ENCODE results near the gene ADIPOR2. TPM values are rescaled to one million over a fixed set of nuclear protein-coding genes. Genes with fewer than 3 reads are reported as not detected.

Gene ADIPOR2
- total RNA-seq, 1 experiment from 2014 or later: 46.7 TPM

DNA sequence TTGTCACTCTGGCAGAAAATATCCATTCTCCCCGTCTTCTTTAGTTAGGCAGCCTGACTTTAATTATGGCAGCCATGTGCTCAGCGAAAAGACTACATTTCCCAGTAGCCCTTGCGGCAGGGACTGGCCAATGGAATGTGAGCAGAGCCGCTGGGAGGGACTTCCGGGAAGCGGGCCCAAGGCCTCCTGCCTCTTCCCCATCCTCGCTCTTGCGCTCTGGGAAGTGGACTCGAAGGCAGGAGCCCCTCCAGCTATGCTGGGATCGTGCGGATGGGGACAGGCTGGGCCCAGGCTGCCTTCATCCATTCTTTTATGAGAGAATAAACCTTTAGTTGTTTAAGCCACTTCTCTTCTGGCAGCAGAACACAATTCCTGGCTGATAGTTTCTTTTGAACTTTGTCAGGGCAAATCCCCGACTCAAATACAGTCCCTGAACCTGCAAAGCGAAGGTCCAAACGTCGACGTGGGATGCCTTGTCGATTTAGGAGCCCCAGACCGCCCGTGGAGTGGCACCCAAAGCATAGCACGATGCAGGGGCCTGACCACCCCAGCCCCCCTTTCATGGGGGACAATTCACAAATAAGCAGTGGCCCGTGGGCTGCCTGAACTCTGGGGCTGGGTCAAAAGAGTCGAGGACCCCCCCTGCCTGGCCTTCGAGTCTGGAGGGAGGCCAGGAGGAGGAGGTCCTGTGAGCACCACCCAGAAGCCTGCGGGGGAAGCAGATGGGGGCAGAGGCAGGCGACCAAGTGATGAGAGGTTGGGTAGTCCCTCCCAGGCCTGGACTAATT lies 113.9 kb downstream of the ADIPOR2 start:
- DNase-seq (ENCODE audit: low spot score): peak; percentile 91
- in situ Hi-C loops (cut with HindIII; ENCODE audit: low sequenced_read_pairs): no loop called here

- peak; percentile 93 for DNase-seq (ENCODE audit: low spot score)
- in situ Hi-C loops (cut with HindIII; ENCODE audit: low sequenced_read_pairs): no loop called here
These were observed 114.7 kb downstream of the ADIPOR2 start for GRCh38 chr12:1805441-1806081.

GRCh38 chr12:1806301-1807086 lies 115.6 kb downstream of the ADIPOR2 start:
- in situ Hi-C loops (cut with HindIII; ENCODE audit: low sequenced_read_pairs): no loop called here
- peak; percentile 40 for DNase-seq (ENCODE audit: low spot score)

GRCh38 chr12:1807087-1807860 lies 116.4 kb downstream of the ADIPOR2 start:
- in situ Hi-C loops (cut with HindIII; ENCODE audit: low sequenced_read_pairs): no loop called here
- peak; percentile 21 for DNase-seq (ENCODE audit: low spot score)

GRCh38 chr12:1808036-1808797 lies 117.3 kb downstream of the ADIPOR2 start:
- no peak for DNase-seq (ENCODE audit: low spot score)
- in situ Hi-C loops (cut with HindIII; ENCODE audit: low sequenced_read_pairs): no loop called here

- in situ Hi-C loops (cut with HindIII; ENCODE audit: low sequenced_read_pairs): no loop called here
- no peak for DNase-seq (ENCODE audit: low spot score)
These were observed 118.1 kb downstream of the ADIPOR2 start for GRCh38 chr12:1808798-1809480.

DNA sequence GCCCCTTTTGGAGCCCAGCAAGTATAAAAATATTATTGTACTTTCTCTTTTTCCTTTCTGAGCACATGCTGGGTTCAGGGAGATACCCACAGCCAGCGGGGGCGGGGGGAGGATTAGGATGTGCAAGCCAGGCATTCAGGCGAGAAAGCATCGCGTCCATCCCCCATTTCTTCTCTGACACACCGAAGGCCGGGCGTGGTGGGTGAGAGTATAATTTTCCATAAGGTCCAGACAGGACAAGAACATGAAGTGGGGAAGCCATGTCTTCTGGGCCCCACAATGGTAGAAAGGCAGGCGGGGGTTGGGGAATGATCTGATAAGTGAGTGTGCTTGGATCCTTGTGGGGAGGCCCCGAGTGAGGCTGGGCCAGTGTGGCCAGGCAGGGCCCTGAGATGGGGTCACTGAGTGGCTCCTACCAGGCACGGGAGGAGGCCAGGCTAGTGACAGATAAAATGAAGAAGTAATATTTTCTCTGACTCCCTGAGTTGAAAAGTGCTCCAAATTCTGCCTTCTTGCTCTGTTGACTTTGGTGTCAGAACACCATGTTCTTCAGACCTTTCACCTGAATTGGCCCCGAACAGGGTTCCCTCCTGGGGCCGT lies 118.8 kb downstream of the ADIPOR2 start:
- in situ Hi-C loops (cut with HindIII; ENCODE audit: low sequenced_read_pairs): no loop called here
- DNase-seq (ENCODE audit: low spot score): no peak

- DNase-seq (ENCODE audit: low spot score): no peak
- in situ Hi-C loops (cut with HindIII; ENCODE audit: low sequenced_read_pairs): no loop called here
These were observed 119.5 kb downstream of the ADIPOR2 start for GRCh38 chr12:1810201-1810930.

DNA sequence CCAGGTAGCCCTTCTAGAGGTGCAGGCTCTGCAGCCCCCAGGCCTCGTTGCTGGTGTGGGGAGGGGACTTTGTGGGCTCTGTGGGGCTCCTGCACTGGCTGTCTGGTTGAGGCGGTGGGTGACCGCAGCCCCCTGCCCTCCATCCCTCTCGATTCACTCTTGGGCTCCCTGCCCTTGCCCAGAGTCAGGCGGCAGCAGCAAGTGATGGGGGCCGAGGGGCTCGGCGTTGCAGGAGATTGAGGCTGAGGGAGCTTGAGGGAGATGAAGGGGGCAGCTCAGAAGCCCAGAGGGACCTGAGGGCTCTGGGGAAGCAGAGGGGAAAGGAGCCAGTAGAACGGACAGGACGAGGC lies 120.0 kb downstream of the ADIPOR2 start:
- in situ Hi-C loops (cut with HindIII; ENCODE audit: low sequenced_read_pairs): no loop called here

DNA sequence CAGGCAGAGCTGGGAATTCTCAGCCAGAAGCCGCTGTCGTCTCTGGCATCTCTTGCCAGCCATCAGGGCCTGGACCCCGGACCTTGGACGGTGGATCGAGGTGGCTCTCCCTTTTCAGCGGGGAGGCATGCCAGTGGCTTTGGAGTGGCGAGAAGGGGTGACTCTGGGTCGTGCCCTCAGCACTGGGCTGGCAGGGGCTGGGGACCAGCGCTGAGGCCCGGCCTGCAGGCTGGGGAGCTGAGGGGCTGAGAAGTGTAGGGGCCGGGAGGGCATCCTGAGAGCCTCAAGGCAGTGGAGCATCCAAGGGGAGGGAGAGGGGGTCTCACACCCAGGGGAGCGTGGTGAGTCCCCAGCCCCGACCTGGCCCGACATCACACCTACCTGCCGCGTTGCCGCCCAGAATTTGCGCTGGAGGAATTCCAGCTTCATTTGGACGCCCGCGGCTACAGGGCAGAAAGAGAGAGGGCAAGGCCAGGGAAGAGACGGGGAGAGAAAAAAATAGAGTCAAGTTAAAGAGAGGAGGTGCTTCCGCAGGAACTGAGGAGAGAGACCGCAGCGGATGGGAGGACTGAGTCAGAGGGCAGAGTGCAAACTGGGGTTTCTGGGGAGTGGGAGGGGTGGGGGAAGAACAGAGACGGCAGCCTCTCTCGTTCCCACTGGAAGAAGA lies 120.5 kb downstream of the ADIPOR2 start:
- in situ Hi-C loops (cut with HindIII; ENCODE audit: low sequenced_read_pairs): no loop called here
- no peak for DNase-seq (ENCODE audit: low spot score)

More for the DNA sequence above, 120.0 kb downstream of the ADIPOR2 start:
- DNase-seq (ENCODE audit: low spot score): no peak

- DNase-seq (ENCODE audit: low spot score): no peak
These were observed 121.0 kb downstream of the ADIPOR2 start for GRCh38 chr12:1811948-1812291.

GRCh38 chr12:1812650-1813302 lies 121.9 kb downstream of the ADIPOR2 start:
- in situ Hi-C loops (cut with HindIII; ENCODE audit: low sequenced_read_pairs): no loop called here
- DNase-seq (ENCODE audit: low spot score): no peak

More at GRCh38 chr12:1811948-1812291, 121.0 kb downstream of the ADIPOR2 start:
- in situ Hi-C loops (cut with HindIII; ENCODE audit: low sequenced_read_pairs): no loop called here

GRCh38 chr12:1814266-1814665 lies 123.4 kb downstream of the ADIPOR2 start:
- in situ Hi-C loops (cut with HindIII; ENCODE audit: low sequenced_read_pairs): no loop called here
- no peak for DNase-seq (ENCODE audit: low spot score)

- DNase-seq (ENCODE audit: low spot score): no peak
- in situ Hi-C loops (cut with HindIII; ENCODE audit: low sequenced_read_pairs): no loop called here
These were observed 124.2 kb downstream of the ADIPOR2 start for GRCh38 chr12:1815108-1815507.

- in situ Hi-C loops (cut with HindIII; ENCODE audit: low sequenced_read_pairs): no loop called here
These were observed 125.2 kb downstream of the ADIPOR2 start for GRCh38 chr12:1815814-1816729.

More at GRCh38 chr12:1815814-1816729, 125.2 kb downstream of the ADIPOR2 start:
- DNase-seq (ENCODE audit: low spot score): no peak
